BE2C (cell line): Measurements from ENCODE around the gene TUSC2.

ENCODE experiments used
- DNase-seq: peaks from one replicate; pipeline ENCODE4 v3.0.0-alpha.2; 2020
- H3K27me3 ChIP-seq: fragments of 250-450 bp; sonication (Bioruptor Pico); 2 replicates; pipeline ENCODE4 v1.5.1; 2020; ENCODE audit warnings: mild to moderate bottlenecking
- H3K36me3 ChIP-seq: fragments of 250-450 bp; sonication (Bioruptor Pico); 2 replicates; pipeline ENCODE4 v1.5.1; 2020; ENCODE audit warnings: mild to moderate bottlenecking
- H3K4me1 ChIP-seq: fragments of 250-450 bp; sonication (Bioruptor Pico); 2 replicates; pipeline ENCODE4 v1.5.1; 2020
- H3K4me3 ChIP-seq: 2 replicates; pipeline ENCODE4 v1.5.1; 2011; ENCODE audit warnings: low read depth, low read length
- H3K9me3 ChIP-seq: fragments of 250-450 bp; sonication (Bioruptor Pico); 2 replicates; pipeline ENCODE4 v1.5.1; 2020
- CTCF ChIP-seq: IDR thresholded peaks from 2 replicates; pipeline ENCODE4 v1.5.1; 2012; ENCODE audit warnings: mild to moderate bottlenecking, low read depth, low read length

The TUSC2 gene

GRCh38 chr3:50342813-50343633 is 15.0 kb upstream of the TUSC2 start:
- Histone ChIP-seq H3K4me1 (peaks cover 2% of the 10 kb centered on the region; the same call in 1 of the 2 replicates), H3K4me3 (no peak overlapping the region), H3K9me3 (no peaks in the 10 kb centered on the region), H3K27me3 (no peaks in the 10 kb centered on the region), H3K36me3 (peaks cover 4% of the 10 kb centered on the region)
- no peak for TF ChIP-seq CTCF
- DNase-seq, result no peak

GRCh38 chr3:50341996-50342650 is 14.1 kb upstream of the TUSC2 start:
- no peak for TF ChIP-seq CTCF

GRCh38 chr3:50341537-50341936 is 13.5 kb upstream of the TUSC2 start:
- no peak for DNase-seq
- no peaks in the 10 kb centered on the region for H3K27me3 ChIP-seq
- TF ChIP-seq CTCF, result no peak
- H3K36me3 ChIP-seq, result peaks cover 3% of the 10 kb centered on the region; the same call in 1 of the 2 replicates
- H3K9me3 ChIP-seq, result no peaks in the 10 kb centered on the region
- peaks cover 3% of the 10 kb centered on the region; the same call in 1 of the 2 replicates for H3K4me1 ChIP-seq
- no peak overlapping the region for H3K4me3 ChIP-seq

More at GRCh38 chr3:50341996-50342650, 14.1 kb upstream of the TUSC2 start:
- no peak for DNase-seq
- no peak overlapping the region for H3K4me3 ChIP-seq
- no peaks in the 10 kb centered on the region for H3K27me3 ChIP-seq
- no peaks in the 10 kb centered on the region for H3K9me3 ChIP-seq
- H3K36me3 ChIP-seq, result no peaks in the 10 kb centered on the region
- H3K4me1 ChIP-seq, result peaks cover 3% of the 10 kb centered on the region; the same call in 1 of the 2 replicates

DNA sequence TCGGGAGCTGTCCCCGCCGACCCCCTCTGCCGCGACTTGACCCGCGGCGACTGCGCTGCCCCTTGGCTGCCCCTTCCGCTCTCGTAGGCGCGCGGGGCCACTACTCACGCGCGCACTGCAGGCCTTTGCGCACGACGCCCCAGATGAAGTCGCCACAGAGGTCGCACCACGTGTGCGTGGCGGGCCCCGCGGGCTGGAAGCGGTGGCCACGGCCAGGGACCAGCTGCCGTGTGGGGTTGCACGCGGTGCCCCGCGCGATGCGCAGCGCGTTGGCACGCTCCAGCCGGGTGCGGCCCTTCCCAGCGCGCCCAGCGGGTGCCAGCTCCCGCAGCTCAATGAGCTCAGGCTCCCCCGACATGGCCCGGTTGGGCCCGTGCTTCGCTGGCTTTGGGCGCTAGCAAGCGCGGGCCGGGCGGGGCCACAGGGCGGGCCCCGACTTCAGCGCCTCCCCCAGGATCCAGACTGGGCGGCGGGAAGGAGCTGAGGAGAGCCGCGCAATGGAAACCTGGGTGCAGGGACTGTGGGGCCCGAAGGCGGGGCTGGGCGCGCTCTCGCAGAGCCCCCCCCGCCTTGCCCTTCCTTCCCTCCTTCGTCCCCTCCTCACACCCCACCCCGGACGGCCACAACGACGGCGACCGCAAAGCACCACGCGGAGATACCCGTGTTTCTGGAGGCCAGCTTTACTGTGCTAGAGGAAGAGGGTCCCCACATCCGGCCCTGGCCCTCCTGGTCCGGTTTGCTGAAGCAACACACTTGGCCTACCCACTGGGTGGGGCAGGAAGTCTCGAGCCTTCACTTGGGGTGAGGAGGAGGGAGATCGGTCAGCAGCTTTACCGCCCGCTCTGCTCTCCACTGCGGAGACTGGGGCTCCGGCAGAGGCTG is 12.7 kb upstream of the TUSC2 start, which contains the start of gene RASSF1:
RASSF1 (minus strand) TSS at position 389 of the 882 bp plus-strand sequence; CDS start at position 358, 31 bp downstream.
- H3K27me3 ChIP-seq, result no peaks in the 10 kb centered on the region
- H3K4me1 ChIP-seq, result peaks cover 3% of the 10 kb centered on the region; the same call in 1 of the 2 replicates

DNA sequence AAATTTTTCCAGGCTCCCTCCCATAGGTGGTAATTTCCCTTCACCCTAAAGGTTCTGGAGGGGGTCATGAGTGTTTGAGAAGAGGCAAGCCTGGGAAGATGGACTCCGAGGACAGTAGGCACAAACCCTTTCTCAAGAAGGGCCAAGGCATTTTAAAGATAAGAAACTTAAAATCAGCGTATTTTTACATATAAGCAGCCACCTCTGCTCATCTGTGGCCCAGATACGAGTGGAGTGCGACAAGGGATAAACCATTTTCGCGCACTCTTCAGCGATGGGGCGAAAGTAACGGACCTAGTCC is 12.1 kb upstream of the TUSC2 start:
- Histone ChIP-seq H3K36me3 (peaks cover 3% of the 10 kb centered on the region; the same call in 1 of the 2 replicates), H3K4me3 (no peak overlapping the region), H3K4me1 (peaks cover 3% of the 10 kb centered on the region; the same call in 1 of the 2 replicates), H3K27me3 (no peaks in the 10 kb centered on the region), H3K9me3 (no peaks in the 10 kb centered on the region)
- DNase-seq, result no peak
- no peak for TF ChIP-seq CTCF

More for the DNA sequence above, 12.7 kb upstream of the TUSC2 start, which contains the start of gene RASSF1:
- Histone ChIP-seq H3K36me3 (peaks cover 3% of the 10 kb centered on the region; the same call in 1 of the 2 replicates), H3K9me3 (no peaks in the 10 kb centered on the region), H3K4me3 (no peak within 1 kb of the TSS)
- no peak for DNase-seq
- TF ChIP-seq CTCF, result no peak
